ENCODE data around the gene BSN. TPM values are rescaled to one million over a fixed set of nuclear protein-coding genes. Genes with fewer than 3 reads are reported as not detected.

The BSN gene
- total RNA-seq, 1 experiment from 2014 or later = 0.28 TPM

DNA sequence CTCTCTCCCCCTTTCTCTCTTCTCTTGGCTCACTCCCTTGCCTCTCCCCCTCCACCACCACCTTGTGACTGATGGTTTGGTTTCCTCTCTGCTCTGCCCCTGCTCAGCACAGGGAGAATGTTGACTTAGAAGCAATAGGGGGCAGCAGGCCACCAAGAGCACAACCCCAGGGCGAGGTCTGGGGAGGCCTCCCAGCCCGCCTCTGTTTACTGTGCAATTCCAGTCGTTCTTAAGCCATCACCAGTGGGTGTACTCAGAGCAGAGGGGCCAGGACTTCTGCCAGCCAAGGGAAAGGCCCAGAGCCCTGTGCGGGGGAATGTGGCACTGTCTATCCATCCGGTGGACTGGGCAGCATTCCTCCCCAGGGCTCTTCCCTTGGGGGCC lies 114.1 kb downstream of the BSN start:
- peaks cover 17% of the 10 kb centered on the region for H3F3A ChIP-seq (ENCODE audit: insufficient read depth, low read depth)
- H2AFZ ChIP-seq = no peak overlapping the region
- H3K9me2 ChIP-seq (ENCODE audit: insufficient read depth) = no peaks in the 10 kb centered on the region
- no peaks in the 10 kb centered on the region for H3K27me3 ChIP-seq (ENCODE audit: insufficient read depth, low read depth)
- intact Hi-C loops (cut with micrococcal nuclease; ENCODE audit: unreplicated experiment) = no loop called here
- H4K20me1 ChIP-seq (ENCODE audit: insufficient read depth) = peaks cover 7% of the 10 kb centered on the region; the same call in 1 of the 2 replicates
- H3K27ac ChIP-seq = no peak overlapping the region
- no peaks in the 10 kb centered on the region for H3K36me3 ChIP-seq (ENCODE audit: low read depth)
- ChIA-PET POLR2A (ENCODE audit: unreplicated experiment) (no interaction called here), CTCF (interaction anchor here (1.4 kb wide), 1 partner anchor 128 kb away, joined by 9 read pairs; no protein-coding TSS in a partner anchor)
- no peaks in the 10 kb centered on the region for H3K9me3 ChIP-seq (ENCODE audit: insufficient read depth, low read depth)
- H3K4me3 ChIP-seq = no peak overlapping the region
- peaks cover 21% of the 10 kb centered on the region for H3K4me1 ChIP-seq (replicated peaks; ENCODE audit: insufficient read depth)
- TF ChIP-seq, protein P1, sequence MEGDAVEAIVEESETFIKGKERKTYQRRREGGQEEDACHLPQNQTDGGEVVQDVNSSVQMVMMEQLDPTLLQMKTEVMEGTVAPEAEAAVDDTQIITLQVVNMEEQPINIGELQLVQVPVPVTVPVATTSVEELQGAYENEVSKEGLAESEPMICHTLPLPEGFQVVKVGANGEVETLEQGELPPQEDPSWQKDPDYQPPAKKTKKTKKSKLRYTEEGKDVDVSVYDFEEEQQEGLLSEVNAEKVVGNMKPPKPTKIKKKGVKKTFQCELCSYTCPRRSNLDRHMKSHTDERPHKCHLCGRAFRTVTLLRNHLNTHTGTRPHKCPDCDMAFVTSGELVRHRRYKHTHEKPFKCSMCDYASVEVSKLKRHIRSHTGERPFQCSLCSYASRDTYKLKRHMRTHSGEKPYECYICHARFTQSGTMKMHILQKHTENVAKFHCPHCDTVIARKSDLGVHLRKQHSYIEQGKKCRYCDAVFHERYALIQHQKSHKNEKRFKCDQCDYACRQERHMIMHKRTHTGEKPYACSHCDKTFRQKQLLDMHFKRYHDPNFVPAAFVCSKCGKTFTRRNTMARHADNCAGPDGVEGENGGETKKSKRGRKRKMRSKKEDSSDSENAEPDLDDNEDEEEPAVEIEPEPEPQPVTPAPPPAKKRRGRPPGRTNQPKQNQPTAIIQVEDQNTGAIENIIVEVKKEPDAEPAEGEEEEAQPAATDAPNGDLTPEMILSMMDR (conservative IDR thresholded peaks at IDR 0.05) = no peak
- TF ChIP-seq EZH2 (IDR thresholded peaks at IDR 0.05; ENCODE audit: low read depth) = no peak
- 0 out of 2 replicates have a peak overlapping the region, but pooled peaks have one; percentile 40 for H3K4me2 ChIP-seq
- peak in 1 of 2 experiments; percentile 33 for DNase-seq
- H3K79me2 ChIP-seq (ENCODE audit: low read depth) = peaks cover 6% of the 10 kb centered on the region; the same call in 1 of the 2 replicates
- BruUV-seq (replicated peaks) = no TSS peak

DNA sequence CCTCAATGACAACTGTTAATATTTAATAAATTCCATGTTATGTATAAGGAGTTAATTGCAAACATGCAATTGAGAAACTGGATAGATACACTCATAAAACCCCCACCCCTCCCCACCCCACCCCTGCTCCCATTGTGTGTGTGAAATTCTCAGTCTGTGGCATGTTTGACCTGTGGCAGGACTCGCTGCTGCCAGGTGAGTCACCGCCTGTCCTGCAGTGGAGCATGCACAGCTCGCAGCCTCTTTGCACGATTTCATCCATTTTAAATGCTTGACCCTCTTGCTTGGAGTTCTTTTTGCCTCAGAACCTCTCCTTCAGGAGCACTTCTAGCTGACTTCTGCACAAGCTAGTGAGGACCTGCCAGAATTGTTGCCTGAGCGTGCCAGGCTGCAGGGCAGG lies 114.6 kb downstream of the BSN start:
- Histone ChIP-seq H3K9me3 (ENCODE audit: insufficient read depth, low read depth) (no peaks in the 10 kb centered on the region), H3K79me2 (ENCODE audit: low read depth) (peaks cover 6% of the 10 kb centered on the region; the same call in 1 of the 2 replicates), H3K27ac (no peak overlapping the region), H3K4me2 (0 out of 2 replicates have a peak overlapping the region, but pooled peaks have one; percentile 40), H3K4me1 (replicated peaks; ENCODE audit: insufficient read depth) (peaks cover 21% of the 10 kb centered on the region), H3K36me3 (ENCODE audit: low read depth) (no peaks in the 10 kb centered on the region), H3K9me2 (ENCODE audit: insufficient read depth) (no peaks in the 10 kb centered on the region), H3K27me3 (ENCODE audit: insufficient read depth, low read depth) (no peaks in the 10 kb centered on the region), H3F3A (ENCODE audit: insufficient read depth, low read depth) (peaks cover 19% of the 10 kb centered on the region), H4K20me1 (ENCODE audit: insufficient read depth) (peaks cover 7% of the 10 kb centered on the region; the same call in 1 of the 2 replicates), H3K4me3 (no peak overlapping the region), H2AFZ (no peak overlapping the region)
- intact Hi-C loops (cut with micrococcal nuclease; ENCODE audit: unreplicated experiment) = no loop called here
- ChIA-PET POLR2A (ENCODE audit: unreplicated experiment) (interaction anchor here (0.5 kb wide), 1 partner anchor 219 kb away, joined by 4 read pairs; no protein-coding TSS in a partner anchor), CTCF (interaction anchor here (0.8 to 1.4 kb wide), 2 partner anchors 129 to 132 kb away, joined by 3 to 9 read pairs; no protein-coding TSS in a partner anchor)
- DNase-seq = peak; percentile 45 to 50
- no peak for TF ChIP-seq EZH2 (IDR thresholded peaks at IDR 0.05; ENCODE audit: low read depth)
- TF ChIP-seq, protein P1 (conservative IDR thresholded peaks at IDR 0.05) = no peak
- BruUV-seq (replicated peaks) = no TSS peak

DNA sequence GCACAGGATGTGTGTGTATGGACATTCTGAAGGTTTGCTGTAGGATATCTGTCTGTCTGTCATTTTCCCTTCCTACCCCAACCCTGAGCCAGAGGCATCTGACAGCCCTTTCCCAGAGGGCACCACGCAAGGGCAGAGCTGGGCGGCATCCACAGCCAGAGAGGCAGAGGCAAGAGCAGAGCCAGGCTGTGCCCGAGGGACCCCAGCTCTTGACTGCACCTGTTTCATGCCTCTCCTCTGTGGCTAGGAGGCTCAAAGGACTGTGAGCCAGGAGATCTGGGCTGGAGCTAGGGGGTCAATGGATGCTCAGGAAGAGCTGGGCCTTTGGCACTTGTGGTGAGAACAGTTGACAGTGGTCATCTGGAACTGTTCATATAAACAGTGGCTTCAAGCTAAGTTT lies 115.1 kb downstream of the BSN start:
- H3F3A ChIP-seq (ENCODE audit: insufficient read depth, low read depth) = peaks cover 19% of the 10 kb centered on the region
- no peaks in the 10 kb centered on the region for H3K27me3 ChIP-seq (ENCODE audit: insufficient read depth, low read depth)
- ChIA-PET POLR2A (ENCODE audit: unreplicated experiment) (interaction anchor here (0.5 kb wide), 1 partner anchor 219 kb away, joined by 4 read pairs; no protein-coding TSS in a partner anchor), CTCF (interaction anchor here (0.6 to 1.4 kb wide), 3 partner anchors 129 to 215 kb away, joined by 3 to 9 read pairs (median 3); no protein-coding TSS in a partner anchor)
- H3K4me2 ChIP-seq = 0 out of 2 replicates have a peak overlapping the region, but pooled peaks have one; percentile 40
- no peaks in the 10 kb centered on the region for H3K9me2 ChIP-seq (ENCODE audit: insufficient read depth)
- no peak for DNase-seq
- intact Hi-C loops (cut with micrococcal nuclease; ENCODE audit: unreplicated experiment) = no loop called here
- no peaks in the 10 kb centered on the region for H3K36me3 ChIP-seq (ENCODE audit: low read depth)
- TF ChIP-seq EZH2 (IDR thresholded peaks at IDR 0.05; ENCODE audit: low read depth) = no peak
- H3K9me3 ChIP-seq (ENCODE audit: insufficient read depth, low read depth) = no peaks in the 10 kb centered on the region
- H3K4me3 ChIP-seq = no peak overlapping the region
- peaks cover 7% of the 10 kb centered on the region; the same call in 1 of the 2 replicates for H4K20me1 ChIP-seq (ENCODE audit: insufficient read depth)
- peaks cover 21% of the 10 kb centered on the region for H3K4me1 ChIP-seq (replicated peaks; ENCODE audit: insufficient read depth)
- no peak overlapping the region for H2AFZ ChIP-seq
- peaks cover 8% of the 10 kb centered on the region; the same call in 1 of the 2 replicates for H3K79me2 ChIP-seq (ENCODE audit: low read depth)
- no peak overlapping the region for H3K27ac ChIP-seq
- BruUV-seq (replicated peaks) = no TSS peak
